GM18907 (cell line): ENCODE measurements around the gene HIVEP2.
A peak's percentile ranks its signal among the peaks of the same experiment; 100 is the strongest.

Source experiments
- ATAC-seq: cut with Tn5 transposase; IDR thresholded peaks from one replicate; pipeline ENCODE4 v1.9.1; 2021; ENCODE audit warnings: mild to moderate bottlenecking, moderate library complexity; ENCODE audit not compliant: unreplicated experiment

HIVEP2 gene

DNA sequence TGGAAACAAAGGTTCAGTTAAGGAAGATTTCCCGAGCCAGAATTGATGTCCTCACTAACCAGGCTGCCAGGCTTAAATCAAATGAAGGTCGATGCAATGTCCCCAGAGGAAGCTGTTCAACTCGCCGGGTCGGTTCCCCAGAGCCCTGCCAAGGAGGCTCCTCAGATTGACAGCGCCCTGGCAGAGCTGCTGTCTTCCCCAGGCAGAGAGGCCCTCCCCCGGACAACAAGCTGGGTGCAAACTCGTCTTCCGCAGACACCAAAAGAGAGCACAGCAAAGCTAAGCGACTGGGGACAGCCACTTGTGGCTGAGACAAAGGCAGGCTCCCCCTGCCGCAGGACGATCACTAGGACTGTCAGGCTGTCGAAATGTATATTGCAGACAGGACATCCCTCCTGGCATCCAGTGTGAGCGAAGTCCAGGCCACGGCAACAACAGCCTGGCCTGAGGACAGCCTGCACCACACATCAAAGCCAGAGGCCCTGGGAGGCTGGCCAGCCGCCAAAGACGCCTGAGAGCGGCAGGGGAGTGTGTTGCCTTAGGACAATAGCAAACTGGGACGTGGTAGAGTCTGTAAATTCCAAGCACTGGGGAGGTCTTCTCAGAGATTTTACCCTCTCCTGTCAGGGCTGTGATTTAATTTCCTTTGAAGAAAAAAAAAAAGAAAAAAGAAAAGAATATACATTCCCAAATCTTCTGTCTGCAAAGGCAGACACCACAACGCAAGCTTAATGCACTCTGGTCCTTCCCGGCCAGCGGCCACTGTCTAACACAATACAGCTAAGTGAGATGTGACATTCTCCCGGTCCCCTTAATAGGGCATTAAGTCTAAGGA lies 99.1 kb downstream of the HIVEP2 start:
- ATAC-seq: no peak

GRCh38 chr6:142845143-142845571 lies 99.8 kb downstream of the HIVEP2 start:
- peak; percentile 45 for ATAC-seq

DNA sequence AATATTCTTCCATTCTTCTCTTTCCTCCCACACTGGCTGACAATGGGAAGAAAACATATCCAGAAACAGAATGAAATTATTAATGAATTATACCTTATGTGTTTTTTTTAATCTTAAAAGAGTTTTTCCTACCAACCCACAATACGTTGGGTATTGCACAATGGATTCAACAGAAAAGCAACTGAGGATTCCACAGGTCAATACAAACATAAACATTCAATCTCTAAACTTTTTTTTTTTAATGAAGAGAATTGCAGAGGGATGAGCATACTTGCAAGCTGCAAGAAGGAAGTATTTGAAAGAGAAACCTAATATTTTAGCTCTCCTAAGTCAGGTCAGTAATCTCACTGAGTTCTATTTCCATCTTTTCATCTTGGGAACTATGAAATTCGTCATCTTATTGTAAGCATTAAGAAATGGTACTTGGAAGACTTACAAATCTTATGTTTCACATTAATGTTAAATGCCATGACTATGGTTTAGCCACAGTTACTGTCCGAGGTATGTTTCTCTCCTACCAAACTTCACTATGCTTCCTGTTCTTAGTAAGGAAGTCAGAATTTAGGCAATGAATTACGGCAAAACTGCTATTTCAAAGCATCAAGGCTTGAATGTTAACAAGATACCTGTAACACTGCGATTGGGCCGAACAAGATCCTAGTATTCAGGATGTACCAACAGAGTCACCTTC lies 100.8 kb downstream of the HIVEP2 start:
- ATAC-seq: peak; percentile 36

GRCh38 chr6:142843361-142843760 lies 101.6 kb downstream of the HIVEP2 start:
- ATAC-seq: no peak

DNA sequence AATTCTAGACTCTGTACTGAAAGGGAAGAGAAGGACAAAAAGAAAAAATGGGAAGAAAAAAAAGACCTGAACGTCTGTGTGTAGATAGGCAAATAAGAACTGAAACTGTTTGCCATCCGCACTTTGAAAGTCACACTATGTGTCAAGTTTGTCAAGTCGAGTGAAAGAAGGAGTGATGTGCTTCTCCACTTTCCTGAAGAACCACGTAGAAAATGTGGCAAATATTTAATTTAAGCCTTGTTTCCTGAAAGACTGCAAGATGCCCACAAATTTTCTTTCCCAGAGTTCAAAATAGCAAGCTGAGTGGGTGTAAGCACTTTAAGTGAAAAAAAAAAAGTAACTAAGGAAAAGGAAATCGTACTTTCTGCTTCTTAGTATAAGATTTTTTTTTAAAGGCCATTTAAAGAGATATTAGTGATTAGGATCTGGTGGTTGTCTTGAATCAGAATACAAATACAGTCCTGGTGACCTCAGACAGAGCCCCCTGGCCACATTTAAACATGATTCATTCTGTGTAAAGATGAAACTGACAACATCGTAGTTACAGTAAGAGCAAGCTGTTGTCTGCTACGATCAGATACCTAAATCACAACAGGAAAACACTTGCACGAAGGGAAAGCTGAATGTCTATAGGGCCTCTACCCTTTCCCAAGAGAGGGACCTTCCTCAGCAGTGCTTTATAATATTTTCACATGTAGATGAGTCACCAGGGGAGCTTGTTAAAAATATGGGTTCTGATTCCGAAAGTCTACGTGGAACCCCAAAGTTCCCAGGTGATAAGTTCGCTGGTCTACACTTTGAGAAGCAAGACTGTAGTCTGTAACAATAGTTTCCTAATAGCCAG lies 102.3 kb downstream of the HIVEP2 start:
- peak; percentile 76 for ATAC-seq

- no peak for ATAC-seq
Observed at GRCh38 chr6:142841915-142842314, 103.1 kb downstream of the HIVEP2 start.

GRCh38 chr6:142839686-142840040 lies 105.3 kb downstream of the HIVEP2 start:
- ATAC-seq: no peak

DNA sequence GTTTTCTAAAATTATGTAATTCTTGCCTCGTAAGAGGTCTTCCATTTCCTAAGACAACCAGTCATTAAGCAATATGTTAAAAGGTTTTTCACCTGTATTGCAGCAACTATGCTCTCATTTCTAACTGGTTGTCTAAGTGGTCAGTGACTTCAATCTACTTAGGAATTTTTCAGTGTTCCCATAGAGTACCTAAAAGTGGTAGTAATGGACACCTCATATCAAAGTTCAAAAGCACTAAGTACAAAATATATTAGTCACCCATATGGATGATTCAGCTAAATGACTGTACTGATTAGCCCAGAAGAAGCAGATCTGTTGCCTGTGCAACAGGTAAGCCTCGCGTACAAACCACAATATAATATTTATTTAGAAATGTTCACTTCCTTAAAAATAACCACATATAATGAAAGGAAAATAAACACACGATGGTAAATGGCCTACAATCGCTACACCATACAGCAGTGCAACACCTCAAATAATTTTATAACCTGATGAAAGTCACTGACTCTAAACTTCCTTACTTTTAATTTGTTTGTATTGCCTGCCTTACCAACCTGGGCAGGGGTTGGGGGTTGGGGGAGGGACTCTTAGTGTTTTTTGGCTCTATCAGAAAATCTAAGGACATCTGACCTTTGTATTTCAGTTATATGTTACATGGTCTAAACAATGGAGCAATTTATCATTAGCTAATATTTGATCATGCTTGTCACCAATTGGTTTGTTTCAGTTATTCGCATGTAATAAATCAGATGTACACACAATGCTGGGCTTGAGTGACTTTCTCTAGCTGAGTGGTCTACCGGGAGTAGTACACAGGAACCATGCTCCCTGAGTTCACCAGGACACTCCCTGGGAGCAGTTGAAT lies 105.9 kb downstream of the HIVEP2 start:
- ATAC-seq: no peak

DNA sequence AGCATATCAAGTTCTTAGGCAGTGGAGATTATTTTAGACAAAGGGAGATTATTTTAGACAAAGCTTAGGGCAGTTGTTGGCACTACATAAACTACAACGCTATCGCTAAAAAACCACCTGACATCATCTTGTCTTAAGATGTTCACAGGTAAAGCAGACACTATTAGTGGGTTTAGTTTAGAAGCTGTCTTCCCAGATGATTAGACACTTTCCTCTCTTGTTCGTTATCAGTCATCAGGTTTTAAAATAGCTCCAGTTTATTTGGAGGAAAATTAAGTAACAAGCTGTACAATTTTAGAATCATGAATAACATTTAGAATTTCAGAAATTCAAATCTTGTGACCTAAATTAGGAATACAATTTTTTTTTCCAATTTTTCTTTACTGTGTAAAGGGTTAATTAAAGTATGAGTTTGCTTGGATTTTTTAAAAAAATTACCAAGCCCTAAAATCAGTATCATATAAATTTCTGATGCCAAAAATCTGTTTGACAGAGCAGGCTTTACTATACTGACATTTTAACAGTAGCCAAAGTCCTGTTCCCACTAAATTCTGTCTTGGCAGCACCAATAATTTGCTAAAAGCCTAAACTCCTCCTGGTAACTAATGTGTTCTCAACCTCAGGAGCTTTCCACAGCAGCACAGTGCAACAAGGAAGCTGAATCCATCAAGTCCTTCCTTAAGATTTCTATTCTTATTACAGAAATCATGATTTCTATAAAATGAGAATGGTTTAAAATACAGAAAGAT lies 109.0 kb downstream of the HIVEP2 start:
- ATAC-seq: no peak

DNA sequence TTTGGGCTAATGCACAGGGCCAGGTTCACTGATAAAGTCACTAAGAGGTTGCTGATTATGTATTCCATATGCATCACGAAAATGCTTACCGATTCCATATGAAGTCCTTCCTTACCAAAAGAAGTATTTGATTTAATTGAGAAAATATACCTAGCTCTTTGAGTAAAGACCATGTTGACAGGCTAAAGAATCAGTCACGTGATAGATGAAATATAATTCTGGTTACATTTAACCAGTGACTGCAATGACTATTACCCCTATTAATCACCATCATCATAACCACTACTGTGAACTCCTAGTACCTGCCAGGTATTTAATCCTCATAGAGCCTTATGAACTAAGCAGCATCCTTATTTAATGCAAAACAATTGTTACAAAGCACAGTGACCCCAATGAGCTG lies 110.1 kb downstream of the HIVEP2 start:
- ATAC-seq: no peak

DNA sequence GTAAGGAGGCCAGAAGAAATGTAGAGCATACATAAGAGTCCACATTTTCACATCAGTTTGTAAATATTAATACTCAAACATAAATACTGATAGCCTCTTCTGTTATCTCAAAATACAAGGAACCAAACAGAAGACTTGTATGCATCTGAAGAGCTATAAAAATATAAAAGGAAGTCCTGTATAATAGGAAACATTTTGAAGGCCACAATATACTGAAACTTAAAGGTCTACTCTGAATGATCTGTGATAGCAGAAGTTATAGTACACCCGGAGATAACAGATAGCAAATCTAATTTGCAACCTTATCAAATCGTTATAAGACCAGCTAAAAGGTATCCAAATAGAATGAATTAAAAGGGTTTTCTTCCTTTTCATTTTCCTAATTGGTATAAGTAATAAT lies 111.2 kb downstream of the HIVEP2 start:
- no peak for ATAC-seq

- ATAC-seq: no peak
Observed at GRCh38 chr6:142833054-142833453, 111.9 kb downstream of the HIVEP2 start.

DNA sequence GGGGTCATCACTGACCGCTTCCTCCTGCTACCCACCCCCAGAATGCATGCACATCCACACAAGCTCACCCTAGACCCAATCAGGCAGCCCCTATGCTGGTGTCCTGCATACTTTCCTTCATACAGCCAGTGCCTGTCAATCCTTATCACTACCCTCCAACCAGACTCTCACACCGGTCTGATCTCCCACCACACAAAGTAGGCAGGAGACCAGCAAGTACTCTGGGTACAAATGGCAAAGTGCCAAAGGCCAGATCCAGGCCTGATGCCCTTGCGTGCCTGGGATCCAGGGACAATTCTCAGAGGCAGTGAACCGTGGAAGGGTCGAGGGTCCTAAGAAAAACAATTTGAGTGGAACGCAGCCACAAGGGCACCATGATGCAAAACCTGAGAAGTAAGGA lies 114.2 kb downstream of the HIVEP2 start:
- no peak for ATAC-seq

DNA sequence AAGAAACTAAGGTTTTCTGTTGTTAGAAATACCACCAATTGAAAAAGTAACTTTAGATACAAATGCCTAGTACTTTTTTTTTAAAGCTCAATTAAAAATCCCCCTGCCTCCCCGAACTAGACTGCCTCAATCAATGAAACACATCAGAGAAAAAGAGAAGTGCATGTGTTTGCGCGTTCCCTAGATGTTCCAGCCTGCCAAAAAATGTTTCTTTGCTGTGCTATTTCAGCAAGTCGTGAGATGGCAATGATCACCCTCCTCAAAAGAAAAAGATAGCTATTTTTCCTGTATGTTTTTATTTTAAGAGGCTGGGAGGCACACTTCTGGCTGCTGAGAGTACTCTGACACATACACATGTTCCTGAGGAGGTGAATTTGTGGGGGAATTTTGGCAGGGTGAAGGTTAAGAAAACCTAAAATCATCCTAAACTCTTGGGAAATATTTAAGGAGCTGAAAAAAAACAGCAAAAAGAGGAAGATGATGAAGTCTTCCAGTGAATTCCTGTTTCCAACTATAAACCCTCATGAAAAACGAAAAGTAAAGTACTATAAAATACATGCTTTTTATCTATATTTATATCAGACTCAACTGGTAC lies 114.8 kb downstream of the HIVEP2 start:
- no peak for ATAC-seq

- no peak for ATAC-seq
Observed at GRCh38 chr6:142829556-142829955, 115.4 kb downstream of the HIVEP2 start.

- no peak for ATAC-seq
Observed at GRCh38 chr6:142827991-142828390, 117.0 kb downstream of the HIVEP2 start.

DNA sequence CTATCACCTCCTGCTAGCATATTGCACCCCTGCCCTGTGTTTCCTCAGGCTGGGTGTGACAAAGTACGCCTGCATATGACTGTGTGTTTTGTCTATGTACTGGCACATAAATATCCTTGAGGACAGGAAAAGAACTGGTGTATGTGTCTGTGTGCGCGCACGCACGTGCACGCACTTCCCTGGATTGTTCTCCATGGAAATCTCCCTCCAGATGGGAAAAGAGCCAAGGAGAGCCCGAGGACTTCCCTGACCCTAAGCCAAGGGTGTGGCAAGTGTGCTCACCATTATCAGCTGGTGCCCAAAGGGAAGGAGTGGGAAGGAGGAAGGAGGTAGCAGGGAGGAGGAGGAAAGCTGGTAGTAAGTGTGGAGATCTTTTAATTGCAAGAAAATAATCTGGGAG lies 117.6 kb downstream of the HIVEP2 start:
- ATAC-seq: no peak

GRCh38 chr6:142825760-142826159 lies 119.2 kb downstream of the HIVEP2 start:
- ATAC-seq: no peak

DNA sequence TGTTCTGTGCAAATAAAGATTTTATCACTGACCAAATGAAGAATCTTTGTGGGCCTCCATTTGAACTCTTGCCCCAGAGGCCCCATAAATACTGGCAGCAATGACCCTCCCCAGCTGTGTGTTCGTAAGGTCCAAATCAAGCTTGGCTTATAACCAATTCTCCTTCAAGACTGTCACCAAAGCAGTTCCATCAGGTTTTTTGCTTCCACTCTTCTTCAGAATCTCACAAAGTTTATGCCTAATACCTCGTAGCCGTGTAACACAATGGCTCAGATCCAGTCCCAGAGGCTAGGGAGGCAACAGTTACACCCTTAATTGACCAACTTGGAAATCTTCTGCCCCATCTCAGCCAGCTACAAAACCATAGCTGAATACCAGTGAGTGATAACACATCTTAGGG lies 120.5 kb downstream of the HIVEP2 start:
- ATAC-seq: no peak
